ENCODE data around the gene NAV1. TPM values are rescaled to one million over a fixed set of nuclear protein-coding genes. Genes with fewer than 3 reads are reported as not detected.

The NAV1 gene
- total and polyA plus RNA-seq, 11 donors: 30.5 to 107 (median 73.4) TPM

- H3K4me3 ChIP-seq: no peak overlapping the region
- H3K4me1 ChIP-seq: peaks cover 2 to 77% (median 56%) of the 10 kb centered on the region in 12 donors
- H3K27ac ChIP-seq: peak overlapping the region; percentile 46 to 77 (median 70)
- H3K36me3 ChIP-seq: no peaks in the 10 kb centered on the region
- peak; percentile 34 to 63 (median 46) for ATAC-seq
- no peaks in the 10 kb centered on the region for H3K9me3 ChIP-seq
- DNase-seq: peak in 2 of 5 donors; percentile 54 to 65
- WGBS, 4 donors: 28 to 36% (median 35%) methylated on average over 10 of the region's 10 CpGs
- intact Hi-C loops (cut with DNase I): loop anchor here in 1 of 10 donors (2.0 kb wide), 1 partner anchor 15 kb away; the partner anchor contains the start of gene NAV1
- H3K27me3 ChIP-seq: no peaks in the 10 kb centered on the region
- TF ChIP-seq POLR2A (IDR thresholded peaks at IDR 0.05): no peak
Observed at GRCh38 chr1:201554190-201554600, 15.3 kb downstream of the NAV1 start.

GRCh38 chr1:201554789-201555592, 16.1 kb downstream of the NAV1 start:
- 67 to 76% (median 70%) methylated on average over 7 of the region's 7 CpGs for WGBS, 4 donors
- H3K36me3 ChIP-seq: no peaks in the 10 kb centered on the region
- TF ChIP-seq POLR2A (IDR thresholded peaks at IDR 0.05) (no peak), CTCF (IDR thresholded peaks at IDR 0.05) (no peak)
- ATAC-seq (peak in 1 of 4 donors; percentile 19), DNase-seq (no peak)
- peak overlapping the region; percentile 46 to 77 (median 70) for H3K27ac ChIP-seq
- no peaks in the 10 kb centered on the region for H3K27me3 ChIP-seq
- H3K9me3 ChIP-seq: no peaks in the 10 kb centered on the region
- H3K4me3 ChIP-seq: no peak overlapping the region
- intact Hi-C loops (cut with DNase I): loop anchor here in 2 of 10 donors (2.0 to 5.0 kb wide), 2 partner anchors 16 to 237 kb away; partner anchors contain the start of gene NAV1 (in 1 of the 2)
- peaks cover 2 to 85% (median 64%) of the 10 kb centered on the region in 12 donors for H3K4me1 ChIP-seq

- H3K9me3 ChIP-seq: no peaks in the 10 kb centered on the region
- intact Hi-C loops (cut with DNase I): loop anchor here in 2 of 10 donors (2.0 to 5.0 kb wide), 2 partner anchors 17 to 237 kb away; partner anchors contain the start of gene NAV1 (in 1 of the 2)
- no peaks in the 10 kb centered on the region for H3K36me3 ChIP-seq
- 60 to 70% (median 68%) methylated on average over 9 of the region's 9 CpGs for WGBS, 4 donors
- H3K4me3 ChIP-seq: no peak overlapping the region
- peak overlapping the region in 10 of 12 donors; percentile 51 to 77 (median 72) for H3K27ac ChIP-seq
- peak in 1 of 4 donors; percentile 70 for ATAC-seq
- H3K27me3 ChIP-seq: no peaks in the 10 kb centered on the region
- H3K4me1 ChIP-seq: peaks cover 4 to 90% (median 69%) of the 10 kb centered on the region in 12 donors
- no peak for TF ChIP-seq POLR2A (IDR thresholded peaks at IDR 0.05)
- TF ChIP-seq CTCF (IDR thresholded peaks at IDR 0.05): no peak
- peak in 2 of 5 donors; percentile 43 to 64 for DNase-seq
Observed at GRCh38 chr1:201555593-201555945, 16.6 kb downstream of the NAV1 start.

GRCh38 chr1:201556841-201557571, 18.1 kb downstream of the NAV1 start:
- H3K27ac ChIP-seq: peak overlapping the region in 9 of 12 donors; percentile 14 to 77 (median 50)
- DNase-seq: no peak
- H3K27me3 ChIP-seq: no peaks in the 10 kb centered on the region
- peaks cover 9 to 97% (median 79%) of the 10 kb centered on the region in 12 donors for H3K4me1 ChIP-seq
- no peaks in the 10 kb centered on the region for H3K9me3 ChIP-seq
- intact Hi-C loops (cut with DNase I): loop anchor here in 3 of 10 donors (1.0 to 5.0 kb wide), 3 partner anchors 16 to 236 kb away; no protein-coding TSS in a partner anchor
- no peak for ATAC-seq
- 68 to 76% (median 71%) methylated on average over 5 of the region's 5 CpGs for WGBS, 4 donors
- H3K4me3 ChIP-seq: no peak overlapping the region
- H3K36me3 ChIP-seq: no peaks in the 10 kb centered on the region
- no peak for TF ChIP-seq POLR2A (IDR thresholded peaks at IDR 0.05)
- TF ChIP-seq CTCF (IDR thresholded peaks at IDR 0.05): no peak

Measured in heart left ventricle (tissue), 16 donors.